KMS-11 (cell line): Measurements from ENCODE around the gene TMEM272.
A peak's percentile ranks its signal among the peaks of the same experiment; 100 is the strongest.

Source experiments
- H2AFZ ChIP-seq: fragments of 200-600 bp; sonication (generic); 2 replicates; pipeline ENCODE4 v1.6.1; 2016; ENCODE audit warnings: antibody characterized with exemption, mixed run types, low read depth
- H3K27ac ChIP-seq: fragments of 200-600 bp; sonication (generic); 2 replicates; pipeline ENCODE4 v1.6.1; 2016; ENCODE audit warnings: mild to moderate bottlenecking, mixed run types
- H3K27me3 ChIP-seq: fragments of 200-600 bp; sonication (generic); 2 replicates; pipeline ENCODE4 v1.6.1; 2017; ENCODE audit warnings: mild to moderate bottlenecking, low read depth, mixed run types, moderate library complexity; ENCODE audit not compliant: insufficient read depth
- H3K36me3 ChIP-seq: fragments of 200-600 bp; sonication (generic); 2 replicates; pipeline ENCODE4 v1.6.1; 2017; ENCODE audit warnings: mild to moderate bottlenecking, mixed run types; ENCODE audit not compliant: insufficient read depth
- H3K4me1 ChIP-seq: fragments of 200-600 bp; sonication (generic); 2 replicates; pipeline ENCODE4 v1.6.1; 2016; ENCODE audit warnings: mild to moderate bottlenecking, low read depth, mixed run types; ENCODE audit not compliant: poor library complexity, severe bottlenecking
- H3K4me2 ChIP-seq: fragments of 200-600 bp; sonication (generic); 2 replicates; pipeline ENCODE4 v1.7.0; 2016; ENCODE audit warnings: mild to moderate bottlenecking, mixed run types
- H3K4me3 ChIP-seq: fragments of 200-600 bp; sonication (generic); IDR thresholded peaks from 2 replicates; pipeline ENCODE4 v1.6.1; 2017; ENCODE audit warnings: low read depth, low read length, mixed read lengths; ENCODE audit not compliant: insufficient read depth
- H3K79me2 ChIP-seq: fragments of 200-600 bp; sonication (generic); 2 replicates; pipeline ENCODE4 v1.6.1; 2016; ENCODE audit warnings: low read depth, mixed run types; ENCODE audit not compliant: insufficient read depth
- H3K9ac ChIP-seq: fragments of 200-600 bp; sonication (generic); 2 replicates; pipeline ENCODE4 v1.6.1; 2016; ENCODE audit warnings: mild to moderate bottlenecking, mixed run types
- H4K20me1 ChIP-seq: fragments of 200-600 bp; sonication (generic); 2 replicates; pipeline ENCODE4 v1.6.1; 2016; ENCODE audit warnings: mild to moderate bottlenecking, mixed run types; ENCODE audit not compliant: insufficient read depth
- CTCF ChIP-seq: fragments of 200-600 bp; sonication (generic); conservative IDR thresholded peaks from 2 replicates; pipeline ENCODE4 v1.6.1; 2017; ENCODE audit warnings: low read depth, mild to moderate bottlenecking, antibody characterized with exemption, low read length, moderate library complexity, mixed read lengths

TMEM272 gene

GRCh38 chr13:51844862-51845573 lies at the start of gene TMEM272:
Gene TMEM272, minus strand, starts transcription at chr13:51845177. Its CDS starts 6,647 bp downstream, at chr13:51838530.
- Histone ChIP-seq H3K4me2 (peak within 1 kb of the TSS; percentile 33), H3K4me1 (no peaks in the 10 kb centered on the region), H3K27ac (no peak within 1 kb of the TSS), H3K27me3 (no peaks in the 10 kb centered on the region), H3K79me2 (no peaks in the 10 kb centered on the region), H3K4me3 (no peak within 1 kb of the TSS), H3K36me3 (no peaks in the 10 kb centered on the region), H4K20me1 (no peaks in the 10 kb centered on the region), H3K9ac (no peak within 1 kb of the TSS), H2AFZ (peak within 1 kb of the TSS; percentile 66)
- peak; percentile 84 for TF ChIP-seq CTCF

GRCh38 chr13:51894239-51894638 lies 49.3 kb upstream of the TMEM272 start:
- no peak for TF ChIP-seq CTCF
- H3K4me1 ChIP-seq: no peaks in the 10 kb centered on the region
- H3K4me3 ChIP-seq: no peak overlapping the region
- no peaks in the 10 kb centered on the region for H4K20me1 ChIP-seq
- no peak overlapping the region for H3K9ac ChIP-seq
- no peaks in the 10 kb centered on the region for H3K79me2 ChIP-seq
- no peaks in the 10 kb centered on the region for H3K27me3 ChIP-seq
- no peaks in the 10 kb centered on the region for H3K36me3 ChIP-seq
- no peak overlapping the region for H2AFZ ChIP-seq
- no peak overlapping the region for H3K4me2 ChIP-seq
- H3K27ac ChIP-seq: no peak overlapping the region

- Histone ChIP-seq H3K4me3 (no peak overlapping the region), H3K9ac (no peak overlapping the region), H3K27ac (no peak overlapping the region), H4K20me1 (no peaks in the 10 kb centered on the region), H3K27me3 (no peaks in the 10 kb centered on the region), H3K4me1 (no peaks in the 10 kb centered on the region), H3K4me2 (no peak overlapping the region), H2AFZ (no peak overlapping the region), H3K36me3 (no peaks in the 10 kb centered on the region), H3K79me2 (no peaks in the 10 kb centered on the region)
- no peak for TF ChIP-seq CTCF
These were observed 47.7 kb upstream of the TMEM272 start for GRCh38 chr13:51892657-51893056.

GRCh38 chr13:51887468-51887867 lies 42.5 kb upstream of the TMEM272 start:
- Histone ChIP-seq H3K4me1 (no peaks in the 10 kb centered on the region), H3K27me3 (no peaks in the 10 kb centered on the region), H4K20me1 (no peaks in the 10 kb centered on the region), H3K27ac (no peak overlapping the region), H2AFZ (no peak overlapping the region), H3K36me3 (no peaks in the 10 kb centered on the region), H3K4me3 (no peak overlapping the region), H3K9ac (no peak overlapping the region), H3K79me2 (no peaks in the 10 kb centered on the region), H3K4me2 (no peak overlapping the region)
- no peak for TF ChIP-seq CTCF
